EH (cell line): Measurements from ENCODE around the gene BANF2.
"Not testable (repeated sequence)": the region's sequence is repeated elsewhere in the genome, so short reads cannot be mapped to it uniquely, and the experiment has no call there.

Experiments used
- DNase-seq: peaks from one replicate; pipeline ENCODE4 v3.0.0-alpha.2; 2015; ENCODE audit warnings: low read depth

BANF2 gene

GRCh38 chr20:17766226-17766625, 66.5 kb downstream of the BANF2 start:
- DNase-seq = no peak

GRCh38 chr20:17767624-17768023, 67.9 kb downstream of the BANF2 start:
- DNase-seq = no peak

- DNase-seq = no peak
These were observed 68.5 kb downstream of the BANF2 start for GRCh38 chr20:17768271-17768670.

- not testable (repeated sequence) for DNase-seq
These were observed 70.0 kb downstream of the BANF2 start for GRCh38 chr20:17769716-17770115.

DNA sequence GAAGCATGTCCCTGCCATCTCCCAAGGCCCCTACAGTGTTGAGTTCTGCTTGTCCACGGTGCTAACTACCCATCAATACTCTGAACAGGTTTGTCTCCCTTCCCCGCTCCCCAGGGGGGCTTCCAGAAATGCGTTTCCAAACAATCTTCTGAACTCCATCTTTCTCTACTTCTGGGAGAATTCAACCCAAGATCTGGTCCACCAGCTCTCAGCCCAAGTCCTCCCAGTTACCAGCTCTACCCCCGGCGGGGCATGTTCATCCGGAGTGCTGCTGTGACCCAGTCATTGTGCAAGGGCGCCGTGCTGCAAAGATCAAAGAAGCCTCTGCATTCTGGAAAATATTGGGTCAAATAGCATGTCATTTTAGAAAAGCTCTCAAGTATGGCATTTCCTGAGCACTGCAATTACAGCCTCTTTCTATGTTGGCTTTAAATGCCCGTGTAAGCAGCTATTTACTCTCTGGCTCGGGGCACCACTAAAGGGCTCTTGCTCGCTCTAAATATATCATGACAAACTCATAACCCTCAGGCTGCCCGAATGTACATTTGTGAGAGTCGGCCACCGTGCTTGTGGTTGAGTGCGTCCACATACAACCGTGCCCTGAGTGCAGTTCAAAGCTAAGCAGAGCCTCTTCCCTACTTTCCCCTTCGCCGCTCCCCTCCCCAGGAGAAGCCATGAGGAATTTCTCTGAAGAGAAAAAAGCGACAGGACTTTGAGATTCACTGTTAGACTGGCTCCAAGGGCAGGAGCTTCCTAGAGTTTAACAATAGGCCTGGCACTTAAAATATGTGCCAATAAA, 71.6 kb downstream of the BANF2 start:
- DNase-seq = peak; percentile 32

DNA sequence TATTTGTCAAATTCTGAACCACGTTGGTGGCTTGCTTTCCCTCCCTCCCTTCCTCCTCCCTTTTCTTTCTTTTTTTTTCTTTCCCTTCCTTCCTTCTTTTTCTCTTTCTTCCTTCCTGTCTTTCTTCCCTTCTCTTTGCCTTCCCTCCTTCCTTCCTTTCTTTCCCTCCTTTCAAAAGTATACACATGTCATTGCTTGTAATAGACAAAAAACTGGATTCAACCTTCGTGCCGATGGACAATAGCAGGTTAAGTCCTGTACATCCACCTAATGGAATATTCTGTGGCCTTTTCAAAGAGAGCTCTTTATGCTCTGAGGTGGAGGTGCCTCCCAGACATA, 72.2 kb downstream of the BANF2 start:
- no peak for DNase-seq

DNA sequence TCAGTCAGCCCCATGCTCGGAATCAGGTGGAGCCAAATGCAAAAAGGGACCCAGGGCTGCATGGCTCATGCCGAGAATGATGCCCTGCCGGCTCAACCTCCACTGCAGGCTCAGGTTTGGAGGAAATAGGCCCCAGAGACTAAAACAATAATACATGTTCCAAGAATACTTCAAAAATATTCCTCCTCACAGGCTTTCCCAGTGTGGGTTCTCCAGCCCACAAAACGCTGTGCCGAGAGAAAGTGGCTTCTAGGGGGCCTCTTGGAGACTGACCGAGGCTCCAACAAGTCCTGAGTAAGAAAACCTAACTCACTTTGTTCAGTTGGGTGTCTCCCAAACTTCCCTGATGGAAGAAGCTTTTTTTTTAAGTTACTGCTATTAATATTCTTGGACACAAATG, 73.9 kb downstream of the BANF2 start:
- DNase-seq = no peak

DNA sequence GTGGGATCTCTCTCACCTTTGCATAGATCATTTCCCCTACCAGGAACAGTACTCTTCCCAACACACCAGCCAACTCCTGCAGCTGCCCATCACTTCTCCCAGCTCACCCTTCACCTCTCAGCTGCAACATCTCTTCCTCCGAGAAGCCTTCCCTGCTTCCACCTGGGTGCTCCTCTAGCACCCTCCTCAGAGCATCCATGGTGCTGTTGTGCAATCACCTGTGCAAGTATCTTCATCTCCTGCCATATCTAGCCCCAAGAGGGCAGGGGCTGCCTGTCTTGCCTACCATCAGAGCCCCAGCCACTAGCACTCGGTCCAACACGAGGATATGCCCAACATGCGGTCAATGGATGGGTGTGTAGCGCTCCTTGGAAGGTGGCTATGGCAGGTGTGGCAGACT, 75.8 kb downstream of the BANF2 start:
- DNase-seq = no peak

- no peak for DNase-seq
These were observed 76.8 kb downstream of the BANF2 start for GRCh38 chr20:17776551-17776950.

GRCh38 chr20:17779011-17779410, 79.2 kb downstream of the BANF2 start:
- not testable (repeated sequence) for DNase-seq

GRCh38 chr20:17782768-17783167, 83.0 kb downstream of the BANF2 start:
- DNase-seq = no peak

GRCh38 chr20:17783671-17784070, 83.9 kb downstream of the BANF2 start:
- DNase-seq = no peak

DNA sequence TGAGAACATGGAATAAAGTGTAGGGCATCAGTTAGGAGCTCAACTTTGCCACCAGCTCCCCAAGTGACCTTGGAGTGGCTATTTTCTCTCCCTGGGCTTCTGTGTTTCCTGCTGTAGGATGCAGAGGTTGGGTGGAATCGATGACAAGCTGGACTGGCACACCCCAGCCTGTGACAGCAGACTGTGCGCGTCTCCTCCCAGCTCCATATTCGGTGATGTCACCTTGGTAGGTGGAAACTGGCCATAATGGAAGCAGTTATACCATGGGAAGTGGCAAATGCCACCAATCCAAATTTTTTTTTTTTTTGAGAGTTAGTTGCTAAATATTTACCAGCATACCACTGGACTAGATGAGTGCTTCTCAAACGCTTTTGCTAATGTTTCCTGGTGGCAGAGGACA, 85.2 kb downstream of the BANF2 start:
- no peak for DNase-seq
